ENCODE measurements around the gene OR51B4.

Gene OR51B4

GRCh38 chr11:5286901-5287300 is 14.8 kb downstream of the OR51B4 start:
- H3K4me3 ChIP-seq (ENCODE audit: low read depth, low read length) = no peak overlapping the region
- TF ChIP-seq CTCF (IDR thresholded peaks at IDR 0.05; ENCODE audit: insufficient read depth, low read depth, low read length, missing control alignments) = no peak
- no peak for DNase-seq (ENCODE audit: low read depth)

GRCh38 chr11:5286351-5286750 is 15.4 kb downstream of the OR51B4 start:
- DNase-seq (ENCODE audit: low read depth) = no peak
- no peak overlapping the region for H3K4me3 ChIP-seq (ENCODE audit: low read depth, low read length)
- no peak for TF ChIP-seq CTCF (IDR thresholded peaks at IDR 0.05; ENCODE audit: insufficient read depth, low read depth, low read length, missing control alignments)

DNA sequence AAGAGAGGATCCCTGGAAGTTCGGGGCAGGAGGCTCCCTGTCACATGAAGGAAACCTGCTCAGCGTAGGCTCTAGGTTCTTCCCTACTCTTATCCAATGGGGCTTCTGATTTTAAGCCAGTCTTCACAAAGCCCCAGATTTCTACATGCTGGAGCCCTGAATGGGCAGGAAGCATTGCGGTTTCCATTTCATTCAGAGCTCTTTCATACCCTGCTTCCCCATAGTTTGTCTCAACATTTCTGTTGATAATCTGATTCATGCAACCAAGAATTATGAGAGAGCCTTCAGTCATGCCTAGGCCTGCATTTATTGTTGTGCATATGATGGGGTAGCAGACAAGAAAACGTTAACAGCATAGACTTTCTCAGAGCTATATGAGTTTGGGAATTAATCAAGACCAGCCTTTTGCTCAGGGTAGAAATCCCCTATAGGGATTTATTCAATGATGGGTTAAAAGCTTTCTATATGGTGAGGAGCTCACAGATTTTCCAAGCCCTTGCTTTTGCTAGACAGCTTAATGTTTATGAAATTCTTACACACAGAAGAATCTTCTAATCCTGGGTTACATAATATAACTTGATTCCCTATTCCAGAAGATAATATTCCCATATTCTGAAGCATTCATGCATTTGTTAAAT is 15.9 kb downstream of the OR51B4 start:
- DNase-seq (ENCODE audit: low read depth) = no peak
- no peak for TF ChIP-seq CTCF (IDR thresholded peaks at IDR 0.05; ENCODE audit: insufficient read depth, low read depth, low read length, missing control alignments)
- H3K4me3 ChIP-seq (ENCODE audit: low read depth, low read length) = no peak overlapping the region

GRCh38 chr11:5284637-5285036 is 17.1 kb downstream of the OR51B4 start:
- TF ChIP-seq CTCF (IDR thresholded peaks at IDR 0.05; ENCODE audit: insufficient read depth, low read depth, low read length, missing control alignments) = no peak
- no peak for DNase-seq (ENCODE audit: low read depth)
- no peak overlapping the region for H3K4me3 ChIP-seq (ENCODE audit: low read depth, low read length)

- DNase-seq (ENCODE audit: low read depth) = no peak
- TF ChIP-seq CTCF (IDR thresholded peaks at IDR 0.05; ENCODE audit: insufficient read depth, low read depth, low read length, missing control alignments) = no peak
- no peak overlapping the region for H3K4me3 ChIP-seq (ENCODE audit: low read depth, low read length)
Measured at GRCh38 chr11:5283882-5284281, 17.9 kb downstream of the OR51B4 start.

DNA sequence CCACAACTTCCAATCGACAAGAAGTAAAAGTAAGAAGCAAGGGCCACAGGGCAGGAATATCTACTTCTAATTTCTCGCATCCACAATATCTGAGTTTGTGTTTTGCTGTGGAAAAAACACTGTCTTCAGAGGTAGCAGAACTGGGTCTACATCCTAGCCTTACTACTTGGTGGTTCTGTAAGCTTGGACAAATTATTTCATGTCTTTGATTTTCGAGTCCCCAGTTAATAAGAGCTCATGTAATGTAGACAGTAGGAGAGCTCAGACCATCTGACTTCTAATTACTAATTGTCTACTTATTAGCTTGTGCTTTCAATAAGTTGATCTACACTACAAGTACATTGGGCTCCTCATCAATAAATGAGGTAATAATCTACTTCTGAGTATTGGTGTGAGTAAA is 18.7 kb downstream of the OR51B4 start:
- no peak for DNase-seq (ENCODE audit: low read depth)
- no peak for TF ChIP-seq CTCF (IDR thresholded peaks at IDR 0.05; ENCODE audit: insufficient read depth, low read depth, low read length, missing control alignments)
- H3K4me3 ChIP-seq (ENCODE audit: low read depth, low read length) = no peak overlapping the region

DNA sequence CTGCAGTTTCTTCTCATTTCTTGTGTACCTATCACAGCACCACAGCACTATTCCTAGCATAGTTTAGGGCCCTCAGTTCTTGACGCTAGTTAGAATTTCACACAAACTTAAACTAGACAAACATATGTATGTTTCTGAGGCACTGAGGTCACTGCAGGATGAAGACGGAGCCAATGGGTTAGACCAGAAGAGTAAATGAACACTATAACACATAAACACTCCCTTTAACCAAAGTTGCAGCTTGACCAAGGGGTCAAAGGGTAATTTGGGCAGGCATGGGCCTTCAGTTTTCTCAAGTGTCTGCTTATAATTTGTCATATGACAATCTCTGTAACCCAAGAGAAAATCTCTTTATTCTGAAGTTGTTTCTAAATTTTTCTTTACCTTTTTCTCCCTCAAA is 19.1 kb downstream of the OR51B4 start:
- TF ChIP-seq CTCF (IDR thresholded peaks at IDR 0.05; ENCODE audit: insufficient read depth, low read depth, low read length, missing control alignments) = no peak
- no peak overlapping the region for H3K4me3 ChIP-seq (ENCODE audit: low read depth, low read length)
- DNase-seq (ENCODE audit: low read depth) = no peak
